Activated CD8-positive, alpha-beta T cell treated with anti-CD3 and anti-CD28 coated beads for 36 hours (primary cell): ENCODE results near the gene GAS2. TPM values are rescaled to one million over a fixed set of nuclear protein-coding genes. Genes with fewer than 3 reads are reported as not detected.

Experiments used
- ATAC-seq: fragments of 200-7000 bp; cut with Tn5 transposase; one replicate; pipeline ENCODE4 v1.10.0; 2021; ENCODE audit warnings: mild to moderate bottlenecking, moderate library complexity
- CTCF ChIA-PET: fragments of 350-600 bp; sonication (Branson Sonifier 250); formaldehyde crosslinking; loops from one replicate; lab custom pipeline; 2021; ENCODE audit warnings: antibody characterized with exemption; lab: Charles Lee
- POLR2A ChIA-PET: fragments of 350-600 bp; sonication (Branson Sonifier 250); formaldehyde crosslinking; loops from one replicate; lab custom pipeline; 2021; ENCODE audit warnings: antibody characterized with exemption; lab: Charles Lee
- DNase-seq: peaks from one replicate; pipeline ENCODE4 v3.0.0-alpha.2; 2020
- H3K27ac Mint-ChIP-seq: one replicate; pipeline ENCODE4 v1.8.0; 2021; ENCODE audit warnings: mild to moderate bottlenecking, mixed read lengths
- H3K27me3 Mint-ChIP-seq: one replicate; pipeline ENCODE4 v1.8.0; 2021; ENCODE audit warnings: mixed read lengths
- H3K36me3 Mint-ChIP-seq: one replicate; pipeline ENCODE4 v1.8.0; 2021; ENCODE audit warnings: low read depth, mixed read lengths
- H3K4me1 Mint-ChIP-seq: one replicate; pipeline ENCODE4 v1.8.0; 2021; ENCODE audit warnings: low read depth, mixed read lengths
- H3K4me3 Mint-ChIP-seq: one replicate; pipeline ENCODE4 v1.8.0; 2021; ENCODE audit warnings: mild to moderate bottlenecking, moderate library complexity, mixed read lengths
- H3K9me3 Mint-ChIP-seq: one replicate; pipeline ENCODE4 v1.8.0; 2021; ENCODE audit warnings: mixed read lengths
- intact Hi-C: fragments of 100-400 bp; cut with micrococcal nuclease; formaldehyde crosslinking; loops from one replicate; pipeline ENCODE4 v1.10.0; 2022
- total RNA-seq, 2 experiments: library from RNA; stranded (reverse); gene quantifications; one replicate each; pipeline ENCODE4 v1.2.3, GENCODE V29; 2021
- TF ChIP-seq, protein P1 (sequence below): fragments of 200-600 bp; IDR thresholded peaks from one replicate; pipeline ENCODE4 v1.8.0; 2022; ENCODE audit warnings: antibody characterized with exemption, mild to moderate bottlenecking

GAS2 gene
- total RNA-seq, 2 experiments from 2014 or later: 0.99 to 2.6 TPM

DNA sequence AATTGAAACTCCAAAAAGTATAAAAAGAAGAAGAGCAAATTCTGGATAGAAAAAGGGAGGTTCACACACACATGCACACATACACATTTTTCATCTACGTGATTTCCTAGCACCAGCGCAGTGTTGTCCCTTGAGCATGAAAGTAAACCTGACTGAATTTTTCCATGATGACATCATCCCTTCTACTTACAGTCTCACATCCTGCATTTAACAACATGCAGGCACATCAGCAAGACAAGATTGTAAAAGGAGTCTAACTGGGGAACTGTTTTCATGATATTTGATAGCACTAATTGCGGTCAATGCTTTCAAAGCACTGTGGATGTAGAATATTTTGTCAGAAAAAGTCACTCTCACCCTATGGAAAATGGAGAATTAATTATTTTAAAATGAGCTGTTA is 36.6 kb downstream of the GAS2 start:
- Mint-ChIP-seq H3K4me3 (no peak overlapping the region), H3K27ac (peak overlapping the region; percentile 81), H3K27me3 (peaks cover 3% of the 10 kb centered on the region), H3K4me1 (peaks cover 18% of the 10 kb centered on the region), H3K36me3 (no peaks in the 10 kb centered on the region), H3K9me3 (no peaks in the 10 kb centered on the region)
- ATAC-seq (peak; percentile 96), DNase-seq (peak; percentile 50)
- TF ChIP-seq, protein P1, sequence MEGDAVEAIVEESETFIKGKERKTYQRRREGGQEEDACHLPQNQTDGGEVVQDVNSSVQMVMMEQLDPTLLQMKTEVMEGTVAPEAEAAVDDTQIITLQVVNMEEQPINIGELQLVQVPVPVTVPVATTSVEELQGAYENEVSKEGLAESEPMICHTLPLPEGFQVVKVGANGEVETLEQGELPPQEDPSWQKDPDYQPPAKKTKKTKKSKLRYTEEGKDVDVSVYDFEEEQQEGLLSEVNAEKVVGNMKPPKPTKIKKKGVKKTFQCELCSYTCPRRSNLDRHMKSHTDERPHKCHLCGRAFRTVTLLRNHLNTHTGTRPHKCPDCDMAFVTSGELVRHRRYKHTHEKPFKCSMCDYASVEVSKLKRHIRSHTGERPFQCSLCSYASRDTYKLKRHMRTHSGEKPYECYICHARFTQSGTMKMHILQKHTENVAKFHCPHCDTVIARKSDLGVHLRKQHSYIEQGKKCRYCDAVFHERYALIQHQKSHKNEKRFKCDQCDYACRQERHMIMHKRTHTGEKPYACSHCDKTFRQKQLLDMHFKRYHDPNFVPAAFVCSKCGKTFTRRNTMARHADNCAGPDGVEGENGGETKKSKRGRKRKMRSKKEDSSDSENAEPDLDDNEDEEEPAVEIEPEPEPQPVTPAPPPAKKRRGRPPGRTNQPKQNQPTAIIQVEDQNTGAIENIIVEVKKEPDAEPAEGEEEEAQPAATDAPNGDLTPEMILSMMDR: no peak
- CTCF ChIA-PET: interaction anchor here (1.2 to 1.3 kb wide), 2 partner anchors 26 to 173 kb away, joined by 3 to 4 read pairs; no protein-coding TSS in a partner anchor
- POLR2A ChIA-PET: interaction anchor here (0.9 kb wide), 1 partner anchor 26 kb away, joined by 3 read pairs; no protein-coding TSS in a partner anchor
- intact Hi-C loops: no loop called here

DNA sequence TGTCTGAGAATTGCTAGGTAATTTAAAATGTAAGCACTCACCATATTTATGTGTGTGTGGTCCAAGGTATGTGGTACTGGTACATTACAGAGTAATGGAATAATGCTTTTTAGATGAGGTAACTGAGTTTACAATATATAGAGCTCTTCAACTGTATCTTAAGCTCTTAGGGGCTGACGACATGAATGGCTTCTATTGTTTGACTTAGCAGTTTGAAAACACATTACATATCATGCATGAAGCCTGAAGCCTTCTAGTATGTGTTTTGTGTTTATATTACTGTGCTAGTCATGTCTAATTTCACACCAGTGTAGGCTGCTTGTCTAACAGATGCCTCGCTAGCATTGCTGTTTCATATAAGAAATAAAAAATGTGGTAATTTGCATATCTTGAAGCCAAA is 37.2 kb downstream of the GAS2 start:
- Mint-ChIP-seq H3K9me3 (no peaks in the 10 kb centered on the region), H3K36me3 (no peaks in the 10 kb centered on the region), H3K27ac (peak overlapping the region; percentile 22), H3K27me3 (peaks cover 3% of the 10 kb centered on the region), H3K4me1 (peaks cover 18% of the 10 kb centered on the region), H3K4me3 (no peak overlapping the region)
- DNase-seq (no peak), ATAC-seq (no peak)
- intact Hi-C loops: no loop called here
- POLR2A ChIA-PET: interaction anchor here (0.9 kb wide), 1 partner anchor 27 kb away, joined by 3 read pairs; no protein-coding TSS in a partner anchor
- CTCF ChIA-PET: interaction anchor here (1.2 to 1.3 kb wide), 2 partner anchors 26 to 172 kb away, joined by 3 to 4 read pairs; no protein-coding TSS in a partner anchor
- TF ChIP-seq, protein P1: no peak

DNA sequence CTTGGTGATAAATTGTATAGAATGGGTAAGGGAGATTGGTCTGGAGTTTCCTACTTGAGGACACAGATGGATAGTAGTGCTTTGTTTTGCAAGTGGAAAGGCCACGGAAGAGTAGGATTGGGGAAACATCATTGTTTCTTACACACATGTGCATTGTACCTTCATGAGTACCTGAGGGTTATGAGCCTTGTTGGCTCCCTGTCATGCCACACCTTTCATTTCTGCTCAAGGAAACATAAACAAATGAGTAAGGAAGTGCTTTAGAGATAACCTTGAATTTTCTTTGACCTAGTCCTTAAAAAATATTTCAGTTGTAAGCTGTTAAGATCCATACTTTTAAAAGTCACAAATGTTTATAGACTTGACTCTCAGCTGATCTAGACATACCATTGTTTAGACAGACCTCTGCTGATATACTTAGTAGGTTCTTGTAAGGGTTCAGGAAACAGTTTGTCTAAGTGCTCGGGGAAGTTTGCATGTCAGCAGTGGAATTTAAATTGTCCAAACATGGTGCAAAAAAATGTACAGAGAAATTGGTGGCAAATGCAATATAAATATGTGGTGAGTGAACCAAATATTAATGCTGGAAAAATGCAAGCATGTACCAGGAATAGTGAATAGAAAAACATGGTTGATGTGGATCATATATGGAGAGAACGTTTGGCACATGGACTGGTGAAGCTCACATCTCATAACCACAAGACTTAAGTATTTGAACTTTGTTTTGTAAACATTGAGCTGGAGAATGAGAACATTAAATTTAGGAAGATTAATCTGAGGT is 40.9 kb downstream of the GAS2 start:
- H3K27ac Mint-ChIP-seq: no peak overlapping the region
- ATAC-seq: no peak
- H3K36me3 Mint-ChIP-seq: no peaks in the 10 kb centered on the region
- ChIA-PET CTCF (interaction anchor here (1.1 kb wide), 1 partner anchor 23 kb away, joined by 3 read pairs; no protein-coding TSS in a partner anchor), POLR2A (no interaction called here)
- peaks cover 2% of the 10 kb centered on the region for H3K27me3 Mint-ChIP-seq
- TF ChIP-seq, protein P1: no peak
- H3K4me3 Mint-ChIP-seq: no peak overlapping the region
- peaks cover 17% of the 10 kb centered on the region for H3K4me1 Mint-ChIP-seq
- intact Hi-C loops: no loop called here
- DNase-seq: no peak
- H3K9me3 Mint-ChIP-seq: no peaks in the 10 kb centered on the region

DNA sequence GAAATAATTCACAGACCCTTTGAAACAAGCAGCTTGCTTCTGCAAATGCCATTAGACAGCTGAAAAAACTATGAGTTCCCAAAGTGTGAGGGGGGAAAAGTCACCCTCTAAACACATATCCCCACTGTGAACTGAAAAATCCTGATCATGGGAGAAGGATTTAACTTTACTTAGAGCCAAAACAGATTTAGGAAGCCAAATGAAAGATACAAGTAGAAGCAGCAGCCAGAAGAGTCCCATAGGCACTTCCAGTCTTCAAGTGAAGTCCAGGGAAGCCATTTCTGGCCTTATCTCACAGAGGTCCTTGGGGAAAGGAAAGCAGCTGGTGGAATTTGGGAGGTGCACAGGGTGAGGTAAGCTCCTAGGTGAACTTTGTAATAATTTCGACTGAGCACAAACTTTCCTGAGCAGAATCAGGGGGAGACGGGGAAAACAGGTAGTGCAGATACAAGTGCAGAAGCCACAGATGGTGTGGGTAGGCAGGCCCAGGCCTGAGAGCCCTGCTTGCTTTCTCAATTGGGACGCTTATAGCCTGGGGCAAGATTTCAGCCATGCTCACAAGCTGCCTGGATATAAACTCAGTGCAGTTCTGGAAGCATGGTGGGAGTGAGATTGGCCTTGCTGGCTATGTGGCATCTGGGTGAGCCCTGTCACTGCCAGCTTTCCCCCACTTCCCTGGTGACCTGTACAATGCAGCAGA is 44.8 kb downstream of the GAS2 start:
- H3K36me3 Mint-ChIP-seq: no peaks in the 10 kb centered on the region
- no peak overlapping the region for H3K4me3 Mint-ChIP-seq
- ATAC-seq (no peak), DNase-seq (no peak)
- CTCF ChIA-PET: interaction anchor here (1.3 kb wide), 2 partner anchors 15 to 76 kb away, joined by 3 read pairs; no protein-coding TSS in a partner anchor
- POLR2A ChIA-PET: interaction anchor here (0.5 kb wide), 1 partner anchor 15 kb away, joined by 3 read pairs; no protein-coding TSS in a partner anchor
- intact Hi-C loops: no loop called here
- no peak overlapping the region for H3K27ac Mint-ChIP-seq
- peaks cover 2% of the 10 kb centered on the region for H3K4me1 Mint-ChIP-seq
- peaks cover 3% of the 10 kb centered on the region for H3K9me3 Mint-ChIP-seq
- TF ChIP-seq, protein P1: no peak
- H3K27me3 Mint-ChIP-seq: peaks cover 2% of the 10 kb centered on the region
